Muscle layer of colon (tissue), 2 donors: ENCODE measurements around the gene TBL1Y.
"Not testable (repeated sequence)": the region's sequence is repeated elsewhere in the genome, so short reads cannot be mapped to it uniquely, and the experiment has no call there.

Experiments
- H3K27ac ChIP-seq: one replicate; pipeline ENCODE4 v1.7.0; 2013; ENCODE audit warnings: low read depth, mild to moderate bottlenecking, low read length, moderate library complexity
- H3K27me3 ChIP-seq, 2 donors: one replicate each; pipeline ENCODE4 v1.7.0; 2013; ENCODE audit warnings: low read length in 2 of 2, mild to moderate bottlenecking in 2 of 2; ENCODE audit not compliant: insufficient read depth in 2 of 2, control insufficient read depth in 1 of 2
- H3K36me3 ChIP-seq: one replicate; pipeline ENCODE4 v1.7.0; 2013; ENCODE audit warnings: mild to moderate bottlenecking, low read length; ENCODE audit not compliant: insufficient read depth
- H3K4me1 ChIP-seq: one replicate; pipeline ENCODE4 v1.7.0; 2013; ENCODE audit warnings: mild to moderate bottlenecking, low read length; ENCODE audit not compliant: insufficient read depth
- H3K4me3 ChIP-seq, 2 donors: one replicate each; pipeline ENCODE4 v1.7.0; 2013; ENCODE audit warnings: low read length in 2 of 2, low read depth in 1 of 2, mild to moderate bottlenecking in 1 of 2, moderate library complexity in 1 of 2
- H3K9ac ChIP-seq: one replicate; pipeline ENCODE4 v1.7.0; 2013; ENCODE audit warnings: low read length
- H3K9me3 ChIP-seq: one replicate; pipeline ENCODE4 v1.7.0; 2013; ENCODE audit warnings: mild to moderate bottlenecking, low read length
- donor health status: abdominal sarcoma.
- donor health status: Adenocarcinoma of cecum.

Gene TBL1Y

DNA sequence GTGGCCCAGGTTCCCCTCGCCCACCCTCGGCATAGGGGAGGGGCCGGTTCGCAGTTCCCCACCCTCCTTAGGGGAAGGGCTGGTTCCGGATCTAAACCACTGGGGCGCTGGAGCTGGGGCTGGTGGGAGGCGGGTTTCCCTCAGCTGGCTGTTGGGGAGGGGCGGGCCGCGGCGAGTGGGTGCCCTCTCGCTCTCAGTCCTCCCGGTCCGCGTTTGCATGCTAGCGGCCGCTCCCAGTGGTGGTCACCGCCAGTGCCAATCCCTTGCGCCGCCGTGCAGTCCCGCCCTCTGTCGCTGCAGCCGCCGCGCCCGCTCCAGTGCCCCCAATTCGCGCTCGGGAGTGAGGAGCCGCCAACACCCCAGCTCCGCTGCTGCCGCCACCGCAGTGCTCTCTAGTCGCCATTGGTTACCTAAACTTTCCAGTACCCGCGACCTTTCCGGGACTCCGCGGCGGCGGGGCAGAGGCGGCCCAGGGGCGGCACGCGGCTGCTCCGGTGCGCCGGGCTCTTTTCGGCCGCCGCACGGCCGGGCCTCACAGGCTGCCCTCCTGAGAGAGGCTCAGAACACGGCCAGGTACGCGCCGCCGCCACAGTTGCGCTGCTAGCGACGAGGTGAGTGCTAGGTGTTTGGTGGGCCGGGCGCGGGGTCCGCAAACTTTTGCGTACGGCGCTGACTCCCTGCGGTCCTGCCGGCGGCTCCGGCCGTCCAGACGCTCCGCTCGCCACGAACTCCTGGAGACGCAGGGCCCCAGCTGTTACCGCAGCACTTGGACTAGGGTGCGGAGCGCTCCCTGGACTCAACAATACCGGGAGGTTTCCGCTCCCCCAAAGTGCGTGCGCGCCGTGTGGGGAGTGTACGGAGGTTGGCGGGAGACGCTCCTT lies at the start of gene TBL1Y:
TSS of gene TBL1Y (plus strand) at position 326 of the 881 bp plus-strand sequence. CDS start 114,388 bp downstream, outside the sequence.
- no peak within 1 kb of the TSS for H3K27ac ChIP-seq
- H3K4me3 ChIP-seq, result no peak within 1 kb of the TSS
- no peak within 1 kb of the TSS for H3K9ac ChIP-seq

DNA sequence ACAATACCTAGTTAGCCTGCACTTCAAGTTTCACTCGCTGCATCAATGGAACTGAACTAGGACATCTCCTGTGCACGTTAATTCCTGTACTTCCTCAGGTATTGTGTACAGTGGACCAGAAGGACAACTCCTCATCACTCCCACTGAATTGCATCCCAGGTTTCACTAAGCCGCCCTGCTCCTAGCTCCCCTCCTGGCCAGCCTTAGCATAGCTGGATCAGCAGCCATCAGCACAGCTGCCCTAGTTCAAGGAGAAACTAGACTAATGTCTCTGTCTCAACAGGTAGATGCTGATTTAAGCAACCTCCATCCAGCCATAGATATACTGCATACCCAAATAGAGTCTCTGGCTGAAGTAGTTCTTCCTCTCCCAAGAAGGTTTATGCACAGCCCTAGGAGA lies 16.0 kb upstream of the TBL1Y start:
- Histone ChIP-seq H3K4me1 (no peaks in the 10 kb centered on the region), H3K4me3 (no peak overlapping the region), H3K9ac (no peak overlapping the region), H3K27ac (no peak overlapping the region), H3K36me3 (no peaks in the 10 kb centered on the region), H3K9me3 (no peaks in the 10 kb centered on the region), H3K27me3 (no peaks in the 10 kb centered on the region)

More for the DNA sequence above, at the start of gene TBL1Y:
- Histone ChIP-seq H3K36me3 (no peaks in the 10 kb centered on the region), H3K4me1 (no peaks in the 10 kb centered on the region), H3K27me3 (no peaks in the 10 kb centered on the region), H3K9me3 (no peaks in the 10 kb centered on the region)

DNA sequence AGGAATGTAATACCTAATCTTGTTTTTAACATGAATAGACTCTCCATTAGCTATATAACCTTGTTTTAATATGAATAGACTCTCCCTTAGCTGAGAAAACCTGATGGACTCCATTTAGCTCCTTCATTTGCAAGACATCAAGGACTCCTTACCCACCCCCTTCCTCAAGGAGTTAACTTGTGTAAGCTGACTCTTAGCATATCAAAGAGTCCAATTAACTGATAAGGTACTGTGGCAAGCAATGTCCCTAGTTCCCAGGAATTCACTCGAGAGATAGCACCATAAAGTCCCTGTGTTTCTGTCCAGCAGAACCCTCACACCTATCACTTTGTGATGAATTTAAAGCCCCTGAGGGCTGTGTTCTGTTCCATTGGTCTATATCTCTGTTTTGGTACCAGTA lies 15.3 kb upstream of the TBL1Y start:
- Histone ChIP-seq H3K27ac (no peak overlapping the region), H3K36me3 (no peaks in the 10 kb centered on the region), H3K4me3 (no peak overlapping the region), H3K9ac (no peak overlapping the region), H3K27me3 (no peaks in the 10 kb centered on the region), H3K4me1 (no peaks in the 10 kb centered on the region), H3K9me3 (no peaks in the 10 kb centered on the region)

DNA sequence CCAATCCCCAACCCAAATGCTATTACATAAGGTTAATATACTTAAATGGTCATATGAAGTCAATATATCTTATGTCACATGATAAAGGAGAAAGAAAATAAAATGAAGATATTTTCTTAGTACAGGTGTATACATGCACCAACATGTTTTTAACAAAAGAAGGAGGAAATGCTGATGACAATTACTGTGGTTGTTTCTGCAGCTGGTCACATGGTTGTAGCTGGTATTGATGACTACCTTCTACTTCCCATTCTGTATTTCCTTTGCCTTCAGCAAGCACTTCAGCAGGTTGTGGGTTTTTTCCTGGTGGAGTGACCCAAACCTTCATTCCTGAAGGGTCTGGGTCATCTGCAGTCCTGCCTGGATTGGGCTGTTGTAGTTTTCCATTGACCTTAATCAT lies 8.4 kb upstream of the TBL1Y start:
- not testable (repeated sequence) for H3K9ac ChIP-seq, H3K9me3 ChIP-seq, H3K27me3 ChIP-seq, H3K36me3 ChIP-seq, H3K27ac ChIP-seq, H3K4me3 ChIP-seq, H3K4me1 ChIP-seq

DNA sequence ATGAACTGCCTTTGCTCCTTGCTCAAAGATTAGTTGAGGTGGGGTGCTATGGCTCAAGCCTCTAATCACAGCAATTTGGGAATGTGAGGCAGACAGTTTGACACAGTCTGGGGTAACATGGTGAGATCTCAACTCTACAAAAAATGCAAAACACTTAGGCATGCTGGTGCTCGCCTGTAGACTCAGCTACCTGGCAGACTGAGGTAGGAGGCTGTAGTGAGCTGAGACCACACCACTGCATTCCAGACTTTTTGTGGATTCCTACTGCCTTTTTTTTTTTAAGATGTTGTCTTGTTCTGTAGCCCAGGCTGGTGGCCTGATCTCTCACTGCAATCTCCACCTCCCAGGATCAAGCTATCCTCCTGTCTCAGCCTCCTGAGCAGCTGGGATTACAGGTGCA lies 2.9 kb upstream of the TBL1Y start:
- no peak overlapping the region for H3K27ac ChIP-seq
- H3K36me3 ChIP-seq, result no peaks in the 10 kb centered on the region

DNA sequence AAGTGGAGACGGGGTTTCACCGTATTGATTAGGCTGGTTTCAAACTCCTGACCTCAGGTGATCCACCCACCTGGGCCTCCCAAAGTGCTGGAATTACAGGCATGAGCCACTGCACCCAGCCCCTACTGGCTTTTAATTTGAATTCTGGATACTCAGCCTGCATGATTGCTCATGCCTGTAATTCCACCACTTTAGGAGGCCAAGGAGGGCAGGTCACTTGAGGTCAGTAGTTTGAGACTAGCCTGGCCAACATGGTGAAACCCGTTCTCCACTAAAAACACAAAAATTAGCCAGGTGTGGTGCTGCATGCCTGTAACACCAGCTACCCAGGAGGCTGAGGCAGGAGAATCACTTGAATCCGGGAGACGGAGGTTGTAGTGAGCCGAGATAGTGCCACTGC lies 2.5 kb upstream of the TBL1Y start:
- not testable (repeated sequence) for H3K27me3 ChIP-seq, H3K9ac ChIP-seq, H3K4me3 ChIP-seq, H3K36me3 ChIP-seq, H3K27ac ChIP-seq, H3K9me3 ChIP-seq, H3K4me1 ChIP-seq

More for the DNA sequence above, 2.9 kb upstream of the TBL1Y start:
- Histone ChIP-seq H3K9me3 (no peaks in the 10 kb centered on the region), H3K4me3 (no peak overlapping the region), H3K9ac (no peak overlapping the region), H3K4me1 (no peaks in the 10 kb centered on the region), H3K27me3 (no peaks in the 10 kb centered on the region)

DNA sequence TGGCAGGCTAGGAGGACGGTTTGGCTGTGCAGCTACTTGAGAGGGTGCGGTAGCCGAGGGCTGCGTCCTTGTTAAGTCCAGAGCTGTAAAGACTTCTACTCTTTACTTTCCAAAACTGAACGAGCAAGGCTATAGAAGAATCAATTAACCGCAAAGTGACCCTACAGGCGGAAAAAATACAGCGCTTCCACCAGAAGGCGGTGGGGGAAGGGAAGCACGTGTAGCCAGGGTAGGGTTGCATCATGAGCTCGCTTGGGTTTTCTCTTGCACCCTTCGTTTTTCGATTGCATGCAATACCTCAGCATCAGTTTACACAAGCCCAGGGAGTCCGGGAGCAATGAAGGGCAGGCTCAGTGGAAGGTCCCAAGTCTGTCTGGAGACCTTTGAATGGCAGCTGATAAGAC lies 1.4 kb upstream of the TBL1Y start:
- H3K4me1 ChIP-seq, result no peaks in the 10 kb centered on the region
- H3K9me3 ChIP-seq, result no peaks in the 10 kb centered on the region
- H3K36me3 ChIP-seq, result no peaks in the 10 kb centered on the region
- H3K4me3 ChIP-seq, result no peak overlapping the region
- no peak overlapping the region for H3K27ac ChIP-seq
- no peaks in the 10 kb centered on the region for H3K27me3 ChIP-seq
- no peak overlapping the region for H3K9ac ChIP-seq

DNA sequence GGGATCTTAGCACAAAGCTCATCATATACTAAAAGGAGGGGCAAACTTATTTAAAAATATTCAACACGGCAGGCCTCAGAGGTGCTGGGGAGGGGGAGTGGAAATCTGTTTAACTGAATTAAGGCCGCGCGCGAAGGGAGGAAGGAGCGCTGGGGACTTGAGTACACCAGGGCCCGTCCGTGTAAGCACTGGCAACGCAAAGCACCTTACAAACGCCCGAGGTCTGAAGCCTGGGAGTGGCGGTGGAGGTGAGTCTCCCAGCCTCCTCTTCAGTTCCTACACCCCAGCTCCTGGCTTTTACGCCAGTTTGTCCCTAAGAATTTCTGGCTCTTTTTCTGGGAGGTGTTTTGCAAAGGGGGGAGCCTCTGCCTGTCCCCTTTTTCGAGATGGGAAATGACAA lies 641 bp upstream of the TBL1Y start:
- H3K4me1 ChIP-seq, result no peaks in the 10 kb centered on the region
- no peaks in the 10 kb centered on the region for H3K36me3 ChIP-seq
- no peaks in the 10 kb centered on the region for H3K27me3 ChIP-seq
- H3K9me3 ChIP-seq, result no peaks in the 10 kb centered on the region
- no peak overlapping the region for H3K9ac ChIP-seq
- H3K27ac ChIP-seq, result no peak overlapping the region
- no peak overlapping the region for H3K4me3 ChIP-seq

DNA sequence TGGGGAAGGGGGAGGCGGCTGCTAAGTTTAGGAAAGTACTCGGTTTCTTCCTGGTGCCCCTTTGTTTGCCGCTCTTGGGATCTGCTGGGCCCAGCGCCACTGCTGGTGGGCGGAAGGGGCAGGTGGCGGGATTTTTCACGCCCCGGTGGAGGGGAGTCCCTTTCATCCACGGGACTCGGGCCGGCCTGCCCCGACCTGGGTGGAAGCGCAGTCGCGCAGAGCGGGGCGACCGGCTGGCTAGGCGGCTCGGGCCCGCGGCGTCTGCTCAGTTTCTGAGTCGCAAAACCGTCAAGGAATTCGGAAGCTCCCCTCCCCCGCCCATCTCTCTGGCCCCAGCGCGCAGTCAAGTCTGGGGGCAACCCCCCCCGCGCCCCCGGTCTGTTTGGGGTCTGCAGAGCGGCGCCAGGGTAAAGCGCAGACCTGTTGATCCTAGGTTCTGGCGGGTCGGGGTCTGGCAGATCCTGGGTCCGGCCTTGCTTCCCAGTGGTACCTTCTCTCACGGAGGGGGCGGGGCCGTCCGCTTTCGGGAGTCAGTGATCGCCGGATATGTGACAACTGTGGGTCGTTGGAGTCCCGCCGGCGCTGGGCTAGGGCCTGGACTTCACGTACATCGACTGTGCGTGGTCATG lies 870 bp downstream of the TBL1Y start, which contains the start of gene AMELY:
TSS of gene AMELY (minus strand) at position 500 of the 629 bp plus-strand sequence. CDS start 39,144 bp downstream, outside the sequence.
- H3K4me1 ChIP-seq, result no peaks in the 10 kb centered on the region
- no peak within 1 kb of the TSS for H3K4me3 ChIP-seq
- H3K27ac ChIP-seq, result no peak within 1 kb of the TSS
- no peaks in the 10 kb centered on the region for H3K27me3 ChIP-seq
- no peaks in the 10 kb centered on the region for H3K9me3 ChIP-seq
- H3K36me3 ChIP-seq, result no peaks in the 10 kb centered on the region
- no peak within 1 kb of the TSS for H3K9ac ChIP-seq

DNA sequence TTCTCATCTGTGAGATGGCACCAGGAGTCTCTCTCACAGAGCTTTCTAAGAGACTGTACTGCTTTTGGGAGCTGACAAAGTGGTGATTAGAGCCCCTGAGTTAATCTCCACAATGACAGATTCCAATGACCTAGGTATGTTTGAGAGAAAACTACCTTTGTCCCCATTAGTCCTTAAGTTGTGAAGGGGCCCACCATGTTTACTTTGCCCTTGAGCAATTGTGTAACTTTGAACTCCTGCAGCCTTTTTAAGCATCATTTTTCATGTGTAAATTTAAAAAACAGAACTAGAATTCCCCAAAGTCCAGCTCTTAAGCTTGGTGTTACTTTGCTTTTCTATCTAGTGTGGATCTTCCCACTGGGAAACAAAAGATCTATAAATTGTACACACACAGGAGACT lies 2.9 kb downstream of the TBL1Y start:
- H3K9me3 ChIP-seq, result no peaks in the 10 kb centered on the region
- H3K27ac ChIP-seq, result no peak overlapping the region
- H3K4me3 ChIP-seq, result no peak overlapping the region
- H3K9ac ChIP-seq, result no peak overlapping the region
- no peaks in the 10 kb centered on the region for H3K36me3 ChIP-seq
- H3K4me1 ChIP-seq, result no peaks in the 10 kb centered on the region
- no peaks in the 10 kb centered on the region for H3K27me3 ChIP-seq

DNA sequence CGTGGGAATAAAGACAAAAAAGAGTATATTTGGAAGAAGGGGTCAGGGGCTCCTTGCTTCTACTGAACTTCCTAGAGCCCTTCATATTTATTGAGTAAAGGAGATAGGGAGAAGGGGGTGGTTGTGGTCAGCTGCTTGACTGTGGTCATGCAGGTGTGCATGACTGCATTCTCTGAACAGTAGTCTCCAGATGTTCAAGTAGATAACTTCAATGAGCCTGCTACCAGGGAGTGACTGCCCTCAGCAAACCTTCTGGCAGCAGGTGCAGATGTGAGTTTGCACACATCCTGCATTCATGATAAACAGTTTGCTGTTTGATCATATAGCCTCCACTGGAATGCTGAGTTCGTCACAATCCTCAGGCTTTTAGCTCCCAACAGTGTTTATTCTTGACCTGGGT lies 10.6 kb downstream of the TBL1Y start:
- no peaks in the 10 kb centered on the region for H3K9me3 ChIP-seq
- H3K4me3 ChIP-seq, result no peak overlapping the region
- no peaks in the 10 kb centered on the region for H3K4me1 ChIP-seq
- no peaks in the 10 kb centered on the region for H3K27me3 ChIP-seq
- no peak overlapping the region for H3K9ac ChIP-seq
- H3K27ac ChIP-seq, result no peak overlapping the region
- no peaks in the 10 kb centered on the region for H3K36me3 ChIP-seq
